OCI-LY7 (cell line): ENCODE data around the gene CCDC85B.

Experiments
- EZH2phosphoT487 ChIP-seq: fragments of 200-600 bp; sonication (generic); IDR thresholded peaks from 2 replicates; pipeline ENCODE4 v1.6.1; 2018; ENCODE audit warnings: low read depth, borderline replicate concordance, mild to moderate bottlenecking, mixed run types, antibody characterized with exemption, low read length, moderate library complexity, mixed read lengths
- TF ChIP-seq, protein P1 (sequence below): fragments of 200-600 bp; sonication (generic); conservative IDR thresholded peaks from 2 replicates; pipeline ENCODE4 v1.5.1; 2014; ENCODE audit warnings: mild to moderate bottlenecking, antibody characterized with exemption, low read length, moderate library complexity, mixed read lengths

DNA sequence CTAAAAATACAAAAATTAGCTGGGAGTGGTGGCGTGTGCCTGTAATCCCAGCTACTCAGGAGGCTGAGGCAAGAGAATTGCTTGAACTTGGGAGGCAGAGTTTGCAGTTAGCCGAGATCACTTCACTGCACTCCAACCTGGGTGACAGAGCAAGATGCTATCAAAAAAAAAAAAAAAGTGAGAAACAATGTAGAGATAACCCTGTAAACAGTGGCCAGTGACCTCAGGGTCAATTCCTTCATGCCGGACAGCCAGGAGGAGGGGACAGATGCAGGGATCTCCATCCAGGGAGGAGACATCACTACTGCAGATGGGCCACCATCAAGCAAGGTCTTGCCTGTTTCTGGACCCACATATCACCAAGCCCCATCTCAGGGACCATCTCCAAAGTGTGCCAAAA lies 42.7 kb upstream of the CCDC85B start:
- TF ChIP-seq, protein P1, sequence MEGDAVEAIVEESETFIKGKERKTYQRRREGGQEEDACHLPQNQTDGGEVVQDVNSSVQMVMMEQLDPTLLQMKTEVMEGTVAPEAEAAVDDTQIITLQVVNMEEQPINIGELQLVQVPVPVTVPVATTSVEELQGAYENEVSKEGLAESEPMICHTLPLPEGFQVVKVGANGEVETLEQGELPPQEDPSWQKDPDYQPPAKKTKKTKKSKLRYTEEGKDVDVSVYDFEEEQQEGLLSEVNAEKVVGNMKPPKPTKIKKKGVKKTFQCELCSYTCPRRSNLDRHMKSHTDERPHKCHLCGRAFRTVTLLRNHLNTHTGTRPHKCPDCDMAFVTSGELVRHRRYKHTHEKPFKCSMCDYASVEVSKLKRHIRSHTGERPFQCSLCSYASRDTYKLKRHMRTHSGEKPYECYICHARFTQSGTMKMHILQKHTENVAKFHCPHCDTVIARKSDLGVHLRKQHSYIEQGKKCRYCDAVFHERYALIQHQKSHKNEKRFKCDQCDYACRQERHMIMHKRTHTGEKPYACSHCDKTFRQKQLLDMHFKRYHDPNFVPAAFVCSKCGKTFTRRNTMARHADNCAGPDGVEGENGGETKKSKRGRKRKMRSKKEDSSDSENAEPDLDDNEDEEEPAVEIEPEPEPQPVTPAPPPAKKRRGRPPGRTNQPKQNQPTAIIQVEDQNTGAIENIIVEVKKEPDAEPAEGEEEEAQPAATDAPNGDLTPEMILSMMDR: no peak
- TF ChIP-seq EZH2phosphoT487: no peak
